CD14-positive monocyte (primary cell): ENCODE results near the gene SPEF2. TPM values are rescaled to one million over a fixed set of nuclear protein-coding genes. Genes with fewer than 3 reads are reported as not detected.

Experiments
- DNase-seq, 3 donors: peaks; one replicate each; pipeline ENCODE4 v3.0.0-alpha.2; 2011 to 2022
- H2AFZ ChIP-seq: 2 replicates; pipeline ENCODE4 v1.6.0; 2012; ENCODE audit warnings: mild to moderate bottlenecking, low read depth, low read length, inconsistent platforms; ENCODE audit not compliant: insufficient read depth, poor library complexity, severe bottlenecking
- H3K27ac ChIP-seq, 2 donors: 1 replicate in 1 of 2; 2 replicates in 1 of 2; pipeline ENCODE4 v1.5.1; 2012 to 2013; ENCODE audit warnings: low read length in 2 of 2, control low read depth in 1 of 2, inconsistent platforms in 1 of 2, low read depth in 1 of 2, mild to moderate bottlenecking in 1 of 2
- H3K27me3 ChIP-seq, 2 donors: one replicate each; pipeline versions ENCODE4 v1.6.0 to v1.6.1; 2011 to 2013; ENCODE audit warnings: low read length in 2 of 2; ENCODE audit not compliant: control insufficient read depth in 2 of 2, insufficient read depth in 2 of 2
- H3K36me3 ChIP-seq, 2 donors: replicated peaks in 1 of 2; 1 replicate in 1 of 2; 2 replicates in 1 of 2; pipeline versions ENCODE4 v1.5.1 to v1.6.1; 2012 to 2013; ENCODE audit warnings: low read length in 2 of 2, control low read depth in 1 of 2, inconsistent platforms in 1 of 2, mild to moderate bottlenecking in 1 of 2; ENCODE audit not compliant: insufficient read depth in 2 of 2, control insufficient read depth in 1 of 2
- H3K4me1 ChIP-seq, 2 donors: 1 replicate in 1 of 2; 2 replicates in 1 of 2; pipeline versions ENCODE4 v1.5.1 to v1.6.1; 2012 to 2013; ENCODE audit warnings: low read length in 2 of 2, control low read depth in 1 of 2, inconsistent platforms in 1 of 2, mild to moderate bottlenecking in 1 of 2, moderate library complexity in 1 of 2; ENCODE audit not compliant: insufficient read depth in 2 of 2, control insufficient read depth in 1 of 2
- H3K4me2 ChIP-seq: replicated peaks from 2 replicates; pipeline ENCODE3; 2012; ENCODE audit warnings: low read length, moderate library complexity, mild to moderate bottlenecking; ENCODE audit not compliant: poor library complexity, severe bottlenecking; ENCODE audit errors: extremely low read depth
- H3K4me3 ChIP-seq, 3 experiments: fragments of 200-600 bp in 1 of 3; sonication (generic) in 1 of 3; replicated peaks in 1 of 3; 1 replicate in 2 of 3; 2 replicates in 1 of 3; pipeline ENCODE4 v1.5.1; 2011 to 2013; ENCODE audit warnings: low read length in 3 of 3, mild to moderate bottlenecking in 3 of 3, control low read depth in 2 of 3, low read depth in 2 of 3, inconsistent platforms in 1 of 3, moderate library complexity in 1 of 3
- H3K79me2 ChIP-seq: 2 replicates; pipeline ENCODE4 v1.6.0; 2012; ENCODE audit warnings: mild to moderate bottlenecking, control low read depth, inconsistent platforms, low read length, moderate library complexity; ENCODE audit not compliant: insufficient read depth
- H3K9ac ChIP-seq: 2 replicates; pipeline ENCODE4 v1.6.0; 2017; ENCODE audit warnings: low read length, mild to moderate bottlenecking; ENCODE audit not compliant: insufficient read depth, poor library complexity, severe bottlenecking
- H3K9me3 ChIP-seq, 2 donors: replicated peaks in 1 of 2; 1 replicate in 1 of 2; 2 replicates in 1 of 2; pipeline versions ENCODE4 v1.5.1 to v1.6.1; 2012 to 2013; ENCODE audit warnings: low read length in 2 of 2, control low read depth in 1 of 2; ENCODE audit not compliant: control insufficient read depth in 1 of 2, insufficient read depth in 1 of 2
- H4K20me1 ChIP-seq: 2 replicates; pipeline ENCODE4 v1.6.0; 2012; ENCODE audit warnings: mild to moderate bottlenecking, low read length, control low read depth, moderate library complexity; ENCODE audit not compliant: insufficient read depth
- H3K27ac Mint-ChIP-seq, 7 donors: one replicate each; pipeline ENCODE4 v1.8.0; 2020; ENCODE audit warnings: mild to moderate bottlenecking in 7 of 7, mixed read lengths in 7 of 7, moderate library complexity in 6 of 7, inconsistent platforms in 2 of 7
- H3K27me3 Mint-ChIP-seq, 3 donors: one replicate each; pipeline ENCODE4 v1.8.0; 2021 to 2022; ENCODE audit warnings: low read depth in 3 of 3, mild to moderate bottlenecking in 3 of 3, mixed read lengths in 3 of 3, moderate library complexity in 3 of 3, inconsistent platforms in 1 of 3
- H3K36me3 Mint-ChIP-seq, 2 donors: one replicate each; pipeline ENCODE4 v1.8.0; 2020; ENCODE audit warnings: mixed read lengths in 2 of 2, inconsistent platforms in 1 of 2, mild to moderate bottlenecking in 1 of 2
- H3K4me1 Mint-ChIP-seq: one replicate; pipeline ENCODE4 v1.8.0; 2020; ENCODE audit warnings: mild to moderate bottlenecking, mixed read lengths
- H3K4me3 Mint-ChIP-seq, 2 donors: one replicate each; pipeline ENCODE4 v1.8.0; 2020; ENCODE audit warnings: mild to moderate bottlenecking in 2 of 2, mixed read lengths in 2 of 2, moderate library complexity in 1 of 2
- H3K9me3 Mint-ChIP-seq, 7 donors: one replicate each; pipeline ENCODE4 v1.8.0; 2020 to 2022; ENCODE audit warnings: mixed read lengths in 7 of 7, mild to moderate bottlenecking in 6 of 7, moderate library complexity in 6 of 7, inconsistent platforms in 2 of 7
- CTCF ChIP-seq: fragments of 200-600 bp; IDR thresholded peaks from one replicate; pipeline ENCODE4 v1.8.0; 2022; ENCODE audit warnings: antibody characterized with exemption, mild to moderate bottlenecking
- WGBS: methylation state at CpG from one replicate; pipeline ENCODE4 v1.1.5; 2013; ENCODE audit warnings: missing lambda C conversion rate; ENCODE audit not compliant: insufficient coverage; 5-methylcytosine and 5-hydroxymethylcytosine counted together
- intact Hi-C, 2 donors: fragments of 100-400 bp; cut with micrococcal nuclease; formaldehyde crosslinking; loops; one replicate each; pipeline versions ENCODE4 v1.15.0 to v1.15.1; 2023
- polyA plus RNA-seq, 3 donors: library from polyadenylated mRNA; depleted of rRNA in 1 of 3; unstranded in 2 of 3; stranded (reverse) in 1 of 3; fragments of 300-500 nt in 2 of 3; fragments of >200 nt in 1 of 3; fragmentation: Illumina TruSeq in 2 of 3; gene quantifications; 1 replicate in 2 of 3; 2 replicates in 1 of 3; pipeline ENCODE4 v1.2.3, GENCODE V29; 2012 to 2021

SPEF2 gene
- polyA plus RNA-seq, 3 donors, result 0.46 to 0.96 (median 0.48) TPM

- Mint-ChIP-seq H3K27me3 (no peaks in the 10 kb centered on the region), H3K9me3 (peaks cover 0 to 2% (median 0%) of the 10 kb centered on the region in 7 donors), H3K4me3 (no peak overlapping the region), H3K27ac (no peak overlapping the region), H3K36me3 (no peaks in the 10 kb centered on the region), H3K4me1 (no peaks in the 10 kb centered on the region)
- H3K4me2 ChIP-seq, result no peak overlapping the region
- no peak for DNase-seq
- intact Hi-C loops, result no loop called here
- H3K79me2 ChIP-seq, result no peaks in the 10 kb centered on the region
- no peak overlapping the region for H3K4me3 ChIP-seq
- WGBS, result no CpG with 5 or more reads among the region's 1 CpG
- H2AFZ ChIP-seq, result no peak overlapping the region
- H3K27ac ChIP-seq, result no peak overlapping the region
- no peaks in the 10 kb centered on the region for H3K4me1 ChIP-seq
- H3K9me3 ChIP-seq, result no peaks in the 10 kb centered on the region
- no peak overlapping the region for H3K9ac ChIP-seq
- no peaks in the 10 kb centered on the region for H4K20me1 ChIP-seq
- no peaks in the 10 kb centered on the region for H3K27me3 ChIP-seq
- H3K36me3 ChIP-seq, result no peaks in the 10 kb centered on the region
- TF ChIP-seq CTCF, result no peak
These were observed 136.8 kb downstream of the SPEF2 start for GRCh38 chr5:35754481-35754880.

- Histone ChIP-seq H3K9ac (no peak overlapping the region), H3K9me3 (no peaks in the 10 kb centered on the region), H3K4me1 (no peaks in the 10 kb centered on the region), H2AFZ (no peak overlapping the region), H3K4me3 (no peak overlapping the region), H4K20me1 (no peaks in the 10 kb centered on the region), H3K4me2 (no peak overlapping the region), H3K27ac (no peak overlapping the region), H3K27me3 (no peaks in the 10 kb centered on the region), H3K36me3 (no peaks in the 10 kb centered on the region), H3K79me2 (no peaks in the 10 kb centered on the region)
- H3K4me3 Mint-ChIP-seq, result no peak overlapping the region
- H3K9me3 Mint-ChIP-seq, result no peaks in the 10 kb centered on the region
- TF ChIP-seq CTCF, result no peak
- no peak for DNase-seq
- WGBS, result no CpG with 5 or more reads among the region's 5 CpGs
- H3K4me1 Mint-ChIP-seq, result no peaks in the 10 kb centered on the region
- H3K27ac Mint-ChIP-seq, result no peak overlapping the region
- intact Hi-C loops, result no loop called here
- no peaks in the 10 kb centered on the region for H3K36me3 Mint-ChIP-seq
- no peaks in the 10 kb centered on the region for H3K27me3 Mint-ChIP-seq
These were observed 138.3 kb downstream of the SPEF2 start for GRCh38 chr5:35755966-35756365.
